GM21717 (cell line): ENCODE data around the gene TBC1D8.
"Not testable (repeated sequence)": the region's sequence is repeated elsewhere in the genome, so short reads cannot be mapped to it uniquely, and the experiment has no call there.

Experiments
- ATAC-seq: cut with Tn5 transposase; IDR thresholded peaks from one replicate; pipeline ENCODE4 v1.9.1; 2021; ENCODE audit warnings: mild to moderate bottlenecking, moderate library complexity; ENCODE audit not compliant: unreplicated experiment

Gene TBC1D8

GRCh38 chr2:101080211-101081068, 70.7 kb downstream of the TBC1D8 start:
- ATAC-seq = no peak

GRCh38 chr2:101076581-101076980, 74.6 kb downstream of the TBC1D8 start:
- ATAC-seq = no peak

GRCh38 chr2:101064868-101065549, 86.2 kb downstream of the TBC1D8 start:
- no peak for ATAC-seq

GRCh38 chr2:101064505-101064867, 86.7 kb downstream of the TBC1D8 start:
- no peak for ATAC-seq

GRCh38 chr2:101064125-101064502, 87.1 kb downstream of the TBC1D8 start:
- no peak for ATAC-seq

GRCh38 chr2:101063352-101064124, 87.6 kb downstream of the TBC1D8 start:
- no peak for ATAC-seq

GRCh38 chr2:101058386-101058785, 92.8 kb downstream of the TBC1D8 start:
- no peak for ATAC-seq

- no peak for ATAC-seq
Observed at GRCh38 chr2:101057051-101057933, 93.9 kb downstream of the TBC1D8 start.

- ATAC-seq = no peak
Observed at GRCh38 chr2:101053117-101053516, 98.1 kb downstream of the TBC1D8 start.

GRCh38 chr2:101052147-101052546, 99.0 kb downstream of the TBC1D8 start:
- no peak for ATAC-seq

- ATAC-seq = not testable (repeated sequence)
Observed at GRCh38 chr2:101050886-101051285, 100.3 kb downstream of the TBC1D8 start.

GRCh38 chr2:101048756-101049155, 102.4 kb downstream of the TBC1D8 start:
- no peak for ATAC-seq

GRCh38 chr2:101047774-101048173, 103.4 kb downstream of the TBC1D8 start:
- no peak for ATAC-seq

- no peak for ATAC-seq
Observed at GRCh38 chr2:101047075-101047766, 104.0 kb downstream of the TBC1D8 start.

- ATAC-seq = no peak
Observed at GRCh38 chr2:101045330-101045729, 105.9 kb downstream of the TBC1D8 start.

GRCh38 chr2:101041413-101041812, 109.8 kb downstream of the TBC1D8 start:
- ATAC-seq = no peak

GRCh38 chr2:101040761-101041160, 110.4 kb downstream of the TBC1D8 start:
- no peak for ATAC-seq

GRCh38 chr2:101040072-101040471, 111.1 kb downstream of the TBC1D8 start:
- ATAC-seq = no peak

- no peak for ATAC-seq
Observed at GRCh38 chr2:101038455-101039255, 112.5 kb downstream of the TBC1D8 start.
